Measurements from ENCODE around the gene SETDB2. TPM values are rescaled to one million over a fixed set of nuclear protein-coding genes. Genes with fewer than 3 reads are reported as not detected.

SETDB2 gene
- total and polyA plus RNA-seq, 2 donors (not counting 3 experiments of a cell fraction or from before 2014, with no cell fraction given) = 1.5 to 5.6 TPM

DNA sequence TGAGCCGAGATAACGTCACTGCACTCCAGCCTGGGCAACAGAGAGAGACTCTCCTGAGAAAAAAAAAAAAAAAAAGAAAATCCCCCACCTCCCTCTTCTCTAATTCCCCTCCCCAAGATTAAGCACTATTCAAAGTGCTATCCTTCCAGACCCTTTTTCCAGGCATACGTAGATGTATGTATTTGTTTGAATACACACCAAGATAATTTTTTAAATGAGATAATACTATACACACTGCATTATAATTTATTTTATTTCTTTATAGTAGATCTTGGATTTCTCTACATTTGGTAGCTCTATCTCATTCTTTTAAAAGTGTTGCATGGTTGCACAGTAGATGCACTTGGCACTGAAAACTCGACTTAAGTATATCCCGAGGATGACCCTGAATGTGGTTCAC is 32.7 kb upstream of the SETDB2 start:
- intact Hi-C loops (cut with micrococcal nuclease) (no loop called here), dilution Hi-C loops (cut with MboI; ENCODE audit: extremely low pct_ligation_motif_present, low sequenced_read_pairs) (no loop called here)
- Histone ChIP-seq H3K27me3 (ENCODE audit: control insufficient read depth in 2 of 2, insufficient read depth in 2 of 2, low read length in 2 of 2) (no peaks in the 10 kb centered on the region), H3K27ac (ENCODE audit: insufficient read depth, low read depth, low read length) (no peak overlapping the region), H3K9me3 (replicated peaks; ENCODE audit: control insufficient read depth, insufficient read depth, low read length) (no peaks in the 10 kb centered on the region), H3K4me1 (ENCODE audit: control insufficient read depth, extremely low read depth, insufficient read depth, low read length) (no peaks in the 10 kb centered on the region), H3K79me2 (ENCODE audit: control insufficient read depth, insufficient read depth, low read length) (no peaks in the 10 kb centered on the region), H3K4me2 (ENCODE audit: insufficient read depth, low read length) (no peak overlapping the region), H3K4me3 (replicated peaks in 1 of 3; ENCODE audit: insufficient read depth in 1 of 3, low read depth in 1 of 3, low read length in 3 of 3) (no peak overlapping the region), H3K9me1 (replicated peaks; ENCODE audit: control insufficient read depth, extremely low read depth, insufficient read depth, low read length) (no peaks in the 10 kb centered on the region), H3K36me3 (ENCODE audit: control insufficient read depth in 2 of 2, extremely low read depth in 1 of 2, insufficient read depth in 2 of 2, low read length in 2 of 2) (no peaks in the 10 kb centered on the region), H4K20me1 (replicated peaks; ENCODE audit: control insufficient read depth, extremely low read depth, insufficient read depth, low read length) (no peaks in the 10 kb centered on the region), H2AFZ (ENCODE audit: low read depth, low read length) (no peak overlapping the region), H3K9ac (replicated peaks; ENCODE audit: extremely low read depth, insufficient read depth, low read length) (no peak overlapping the region)
- DNase-seq (ENCODE audit: low read depth, low spot score) = no peak
- TF ChIP-seq EZH2 (IDR thresholded peaks at IDR 0.05; ENCODE audit: borderline replicate concordance, low read depth, low read length, severe bottlenecking) = no peak
- no peak for TF ChIP-seq FOS (IDR thresholded peaks at IDR 0.05; ENCODE audit: borderline replicate concordance, insufficient read depth, low read length)
- TF ChIP-seq, protein P1, sequence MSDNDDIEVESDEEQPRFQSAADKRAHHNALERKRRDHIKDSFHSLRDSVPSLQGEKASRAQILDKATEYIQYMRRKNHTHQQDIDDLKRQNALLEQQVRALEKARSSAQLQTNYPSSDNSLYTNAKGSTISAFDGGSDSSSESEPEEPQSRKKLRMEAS (IDR thresholded peaks at IDR 0.05; ENCODE audit: insufficient read depth, insufficient read length) = no peak
- no peak for TF ChIP-seq POLR2A (IDR thresholded peaks at IDR 0.05; ENCODE audit: low read depth, low read length)
- no peak for TF ChIP-seq JUN (IDR thresholded peaks at IDR 0.05; ENCODE audit: borderline replicate concordance, insufficient read depth, insufficient read length, low read depth)
- no peak for TF ChIP-seq MYC (IDR thresholded peaks at IDR 0.05; ENCODE audit: low read depth, low read length)
- TF ChIP-seq, protein P2, sequence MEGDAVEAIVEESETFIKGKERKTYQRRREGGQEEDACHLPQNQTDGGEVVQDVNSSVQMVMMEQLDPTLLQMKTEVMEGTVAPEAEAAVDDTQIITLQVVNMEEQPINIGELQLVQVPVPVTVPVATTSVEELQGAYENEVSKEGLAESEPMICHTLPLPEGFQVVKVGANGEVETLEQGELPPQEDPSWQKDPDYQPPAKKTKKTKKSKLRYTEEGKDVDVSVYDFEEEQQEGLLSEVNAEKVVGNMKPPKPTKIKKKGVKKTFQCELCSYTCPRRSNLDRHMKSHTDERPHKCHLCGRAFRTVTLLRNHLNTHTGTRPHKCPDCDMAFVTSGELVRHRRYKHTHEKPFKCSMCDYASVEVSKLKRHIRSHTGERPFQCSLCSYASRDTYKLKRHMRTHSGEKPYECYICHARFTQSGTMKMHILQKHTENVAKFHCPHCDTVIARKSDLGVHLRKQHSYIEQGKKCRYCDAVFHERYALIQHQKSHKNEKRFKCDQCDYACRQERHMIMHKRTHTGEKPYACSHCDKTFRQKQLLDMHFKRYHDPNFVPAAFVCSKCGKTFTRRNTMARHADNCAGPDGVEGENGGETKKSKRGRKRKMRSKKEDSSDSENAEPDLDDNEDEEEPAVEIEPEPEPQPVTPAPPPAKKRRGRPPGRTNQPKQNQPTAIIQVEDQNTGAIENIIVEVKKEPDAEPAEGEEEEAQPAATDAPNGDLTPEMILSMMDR (IDR thresholded peaks at IDR 0.05; ENCODE audit: extremely low read depth in 1 of 2, insufficient read depth in 1 of 2, low read depth in 1 of 2, low read length in 2 of 2) = no peak
- TF ChIP-seq GATA2 (IDR thresholded peaks at IDR 0.05; ENCODE audit: insufficient read depth, insufficient read length, low read depth, low read length) = no peak
- TF ChIP-seq POLR2AphosphoS5 (IDR thresholded peaks at IDR 0.05; ENCODE audit: insufficient read depth, low read depth, low read length) = no peak
- POLR2A ChIA-PET = no interaction called here
- FAIRE-seq = no peak
- no TSS peak for BruUV-seq (replicated peaks)
- CTCF ChIA-PET = interaction anchor here (0.7 kb wide), 1 partner anchor 9 kb away, joined by 3 read pairs; no protein-coding TSS in a partner anchor
